DLD1 (cell line): ENCODE results near the gene GPS1.

Experiments
- in situ Hi-C: cut with HindIII; loops from 2 replicates; pipeline ENCODE4 v1.10.0; 2017; ENCODE audit warnings: low sequenced_read_pairs

GPS1 gene

DNA sequence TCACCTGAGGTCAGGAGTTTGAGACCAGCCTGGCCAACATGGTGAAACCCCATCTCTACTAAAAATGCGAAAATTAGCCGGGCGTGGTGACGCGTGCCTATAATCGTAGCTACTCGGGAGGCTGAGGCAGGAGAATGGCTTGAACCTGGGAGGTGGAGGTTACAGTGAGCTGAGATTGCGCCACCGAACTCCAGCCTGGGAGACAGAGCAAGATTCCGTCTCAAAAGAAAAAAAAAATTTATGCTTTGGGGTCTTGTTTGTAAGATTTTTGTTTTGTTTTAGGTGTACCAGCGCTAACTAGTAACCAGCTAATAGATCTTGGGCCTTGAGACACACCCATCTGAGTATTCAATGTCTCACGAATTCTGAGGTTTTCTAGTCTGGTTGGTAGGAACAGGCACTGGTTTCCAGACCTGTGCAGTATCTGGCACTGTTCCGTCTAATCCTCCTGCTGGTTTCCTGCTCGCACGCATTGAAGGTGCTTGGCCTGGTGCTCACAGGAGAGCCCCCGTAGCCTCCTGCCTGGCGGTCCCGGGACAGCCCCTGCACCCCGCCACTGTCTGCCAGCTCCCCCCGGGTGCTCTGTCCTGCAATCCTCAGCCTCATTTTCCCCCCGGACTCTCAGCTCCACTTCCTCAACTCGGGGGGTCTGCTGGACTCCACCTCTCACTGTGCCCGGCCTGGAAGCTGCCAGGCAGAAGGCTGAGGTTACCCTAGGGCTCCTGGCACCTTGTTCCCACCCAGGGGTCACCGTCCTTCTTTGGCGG, 24.5 kb downstream of the GPS1 start:
- in situ Hi-C loops: no loop called here

DNA sequence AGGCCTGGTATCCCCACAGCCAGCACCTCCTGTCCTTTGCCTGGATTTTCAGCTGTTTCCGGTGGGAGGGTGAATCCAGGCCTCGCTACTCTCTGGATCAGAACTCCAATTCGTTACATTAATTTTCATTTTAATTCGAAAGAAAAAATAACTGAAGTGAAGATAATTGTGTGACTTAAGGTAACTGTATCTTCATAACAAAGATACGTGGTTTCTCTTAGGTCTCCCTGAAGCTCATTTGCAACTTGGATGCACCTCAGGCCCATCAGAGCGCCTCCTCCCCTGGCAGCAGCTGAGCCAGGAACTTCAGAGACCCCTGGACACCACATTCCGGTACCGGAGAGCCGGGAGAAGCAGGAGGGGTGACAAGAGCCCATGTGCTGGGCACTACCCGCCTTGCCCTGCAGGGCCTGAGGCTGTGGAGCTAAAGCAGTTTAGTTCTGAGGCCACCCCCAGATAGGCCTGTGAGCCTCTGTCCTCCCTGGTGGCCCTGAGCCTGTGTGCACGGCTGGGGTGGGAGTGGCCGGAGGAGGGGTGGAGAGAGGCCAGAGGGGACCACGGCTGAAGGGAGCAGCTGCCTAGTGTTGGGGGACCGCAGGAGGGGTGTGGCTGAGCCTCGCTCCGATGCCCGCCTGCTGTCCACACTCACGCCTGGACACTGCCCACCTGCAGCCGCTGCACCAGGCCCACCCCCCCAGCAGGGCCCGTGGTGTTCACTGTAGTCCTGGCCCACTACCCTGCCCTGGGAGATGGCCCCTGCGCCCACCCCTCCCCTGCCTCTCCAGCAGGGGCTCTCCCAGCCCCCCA, 25.3 kb downstream of the GPS1 start:
- in situ Hi-C loops: no loop called here

DNA sequence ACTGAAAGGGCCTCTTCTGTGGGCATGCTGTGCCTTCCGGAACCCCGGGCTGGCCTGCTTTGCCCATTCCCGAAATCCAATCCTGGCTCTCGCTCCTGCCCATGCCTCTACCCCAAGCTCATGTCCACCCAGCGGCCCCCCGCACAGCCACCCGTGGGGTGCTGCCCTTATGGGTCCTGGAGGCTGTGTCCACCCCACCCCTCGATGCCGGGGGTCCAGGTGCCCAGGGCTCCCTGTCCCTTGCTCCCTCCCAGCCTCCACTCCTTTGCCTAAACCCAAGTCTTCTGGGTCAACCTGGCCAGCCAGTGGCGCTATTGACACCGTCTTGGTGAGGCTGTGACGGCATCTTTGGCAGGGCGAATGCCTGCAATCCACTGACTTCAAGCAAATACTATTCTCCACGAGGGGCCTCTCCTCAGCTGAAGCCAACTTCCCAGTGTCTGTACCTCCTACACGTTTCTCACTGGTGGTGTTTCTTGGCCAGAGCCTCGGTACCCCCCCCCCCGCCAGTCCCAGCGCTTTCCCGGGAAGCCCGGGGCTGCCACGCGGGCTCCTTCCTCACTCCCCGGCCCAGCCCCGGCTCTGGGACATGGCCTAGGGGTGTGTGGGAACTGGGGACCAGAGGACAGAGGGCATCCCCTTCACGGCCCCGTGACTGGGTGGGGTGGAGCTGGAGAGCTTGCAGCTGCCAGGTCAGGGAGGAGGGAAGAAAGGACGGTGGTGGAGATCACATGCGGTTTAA, 26.1 kb downstream of the GPS1 start:
- in situ Hi-C loops: no loop called here

DNA sequence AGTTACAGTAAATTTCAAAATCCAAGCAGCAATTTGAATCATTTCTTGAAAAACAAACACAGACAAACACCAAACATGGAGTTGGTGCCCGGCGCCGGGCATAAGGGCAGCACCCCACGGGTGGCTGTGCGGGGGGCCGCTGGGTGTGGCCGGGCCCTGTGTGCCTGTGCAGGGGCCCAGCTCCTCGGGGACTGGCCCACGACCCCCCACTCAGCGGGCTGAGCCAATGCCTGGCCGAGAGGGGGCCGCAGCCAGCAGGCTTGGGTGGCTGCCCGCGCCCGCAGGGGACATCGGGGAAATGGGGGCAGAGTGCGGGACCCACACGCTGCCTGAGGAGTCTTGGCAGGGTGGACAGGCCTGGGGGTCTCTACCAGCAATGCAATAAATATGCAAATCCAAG, 26.7 kb downstream of the GPS1 start:
- in situ Hi-C loops: no loop called here

DNA sequence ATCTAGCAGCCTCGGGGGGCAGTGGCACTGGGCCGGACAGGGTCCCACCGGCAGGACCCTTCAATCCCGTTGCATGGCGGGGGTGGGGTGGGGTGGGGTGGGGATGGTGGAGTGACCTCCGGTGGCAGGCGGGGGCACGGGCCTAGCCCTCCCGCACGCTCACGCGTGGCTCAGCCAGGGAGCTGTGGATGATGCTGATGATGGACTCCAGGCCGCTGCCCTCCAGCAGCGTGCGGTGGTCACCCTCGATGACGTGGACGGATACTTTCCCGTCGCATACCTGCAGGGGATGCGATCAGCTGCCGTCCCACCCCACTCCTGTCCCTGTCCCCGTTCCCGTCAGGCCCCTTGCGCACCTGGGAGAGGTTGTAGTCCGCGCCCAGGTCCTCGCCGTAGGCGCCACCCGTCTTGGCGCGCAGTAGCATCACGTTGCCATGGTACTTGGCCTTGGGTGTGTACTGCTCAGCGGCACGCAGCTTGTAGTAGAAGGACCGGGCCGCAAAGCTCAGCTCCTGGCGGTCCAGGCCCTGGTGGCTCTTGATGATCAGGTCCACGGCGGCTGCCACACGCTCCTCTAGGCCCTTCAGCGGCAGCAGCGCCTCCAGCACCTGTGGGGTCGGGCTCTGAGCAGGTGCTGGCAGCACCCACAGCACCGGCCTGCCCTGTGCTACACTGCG, 27.4 kb downstream of the GPS1 start:
- in situ Hi-C loops: no loop called here

DNA sequence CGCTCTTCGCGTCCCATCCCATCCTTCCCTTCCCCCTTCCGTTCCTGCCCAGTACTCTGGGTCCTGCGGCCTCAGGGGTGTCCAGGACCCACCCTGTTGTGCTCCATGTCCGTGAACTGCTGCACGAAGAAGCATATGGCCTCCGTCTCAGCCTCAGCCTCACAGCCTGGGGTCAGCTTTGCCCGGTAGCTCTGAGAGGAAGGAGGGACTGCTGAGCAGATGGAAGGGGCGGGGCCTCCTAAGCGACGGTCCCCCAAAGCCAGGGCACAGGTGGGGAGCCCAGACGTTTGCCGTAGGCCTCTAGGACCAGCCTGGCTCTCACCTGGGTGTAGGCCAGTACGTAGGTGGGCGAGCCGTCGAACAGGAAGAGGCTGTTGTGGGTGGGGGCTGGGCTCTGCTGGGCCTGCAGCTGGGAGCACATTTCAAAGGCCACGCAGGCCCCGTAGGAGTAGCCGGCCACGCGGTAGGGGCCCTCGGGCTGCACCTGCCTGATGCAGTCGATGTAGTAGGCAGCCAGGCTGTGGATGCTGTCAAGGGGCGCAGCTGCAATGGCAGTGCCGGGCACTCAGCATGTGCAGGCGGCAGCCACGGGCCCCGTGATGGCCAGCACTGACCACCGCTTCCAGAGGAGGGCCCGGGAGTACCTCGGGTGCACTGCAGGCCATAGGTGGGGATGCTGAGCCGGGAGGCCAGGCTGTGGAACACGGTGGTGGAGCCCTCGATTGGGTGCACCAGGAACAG, 28.5 kb downstream of the GPS1 start:
- in situ Hi-C loops: no loop called here

DNA sequence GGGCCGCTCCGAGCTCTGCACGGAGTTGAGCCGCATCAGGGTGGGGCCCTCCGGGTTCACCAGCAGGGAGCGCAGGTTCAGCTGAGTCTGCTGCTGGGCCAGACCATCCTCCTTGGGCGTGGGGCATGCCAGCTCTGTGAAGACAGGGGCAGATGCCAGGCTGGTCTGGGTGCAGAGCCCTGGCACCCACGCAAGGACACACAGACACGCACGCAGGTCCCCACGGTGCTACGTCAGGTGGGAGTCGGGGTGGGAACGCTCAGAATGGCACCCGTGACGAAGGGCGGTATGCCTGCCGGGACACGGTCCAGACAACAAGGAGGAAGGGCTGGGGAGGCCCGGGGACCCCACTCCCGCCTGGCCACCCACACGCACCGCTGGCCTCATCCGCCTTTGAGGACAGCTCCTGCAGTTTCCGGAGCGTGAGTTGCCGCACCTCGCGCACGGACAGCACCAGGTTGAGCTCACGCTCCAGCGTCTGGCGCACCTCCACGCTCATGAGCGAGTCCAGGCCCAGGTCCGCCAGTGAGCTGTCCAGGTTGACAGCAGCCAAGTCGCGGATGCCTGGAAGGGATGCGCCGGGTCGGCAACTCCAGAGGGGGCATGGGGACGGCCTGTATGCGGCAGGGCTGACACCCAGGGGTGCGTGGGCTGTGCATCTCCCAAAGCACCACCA, 29.2 kb downstream of the GPS1 start:
- in situ Hi-C loops: no loop called here

DNA sequence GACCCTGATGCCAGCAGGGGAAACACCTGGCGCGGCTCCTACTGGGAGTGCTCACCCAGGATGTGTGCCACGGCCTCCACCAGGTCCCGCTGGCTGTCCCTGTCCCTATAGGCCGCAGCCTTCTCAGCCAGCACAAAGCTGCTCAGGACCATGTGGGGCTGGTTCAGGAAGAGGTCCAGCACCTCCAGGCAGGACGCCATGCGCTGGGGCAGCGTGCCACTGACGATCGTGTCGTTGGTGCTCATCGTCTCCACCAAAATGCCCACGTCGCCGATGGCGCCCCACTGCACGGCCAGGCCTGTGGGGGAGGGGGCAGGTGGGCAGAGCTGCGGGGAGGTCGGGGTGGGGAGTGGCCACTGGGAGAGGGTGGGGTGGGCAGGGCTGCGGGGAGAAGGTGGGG, 29.8 kb downstream of the GPS1 start:
- in situ Hi-C loops: no loop called here

DNA sequence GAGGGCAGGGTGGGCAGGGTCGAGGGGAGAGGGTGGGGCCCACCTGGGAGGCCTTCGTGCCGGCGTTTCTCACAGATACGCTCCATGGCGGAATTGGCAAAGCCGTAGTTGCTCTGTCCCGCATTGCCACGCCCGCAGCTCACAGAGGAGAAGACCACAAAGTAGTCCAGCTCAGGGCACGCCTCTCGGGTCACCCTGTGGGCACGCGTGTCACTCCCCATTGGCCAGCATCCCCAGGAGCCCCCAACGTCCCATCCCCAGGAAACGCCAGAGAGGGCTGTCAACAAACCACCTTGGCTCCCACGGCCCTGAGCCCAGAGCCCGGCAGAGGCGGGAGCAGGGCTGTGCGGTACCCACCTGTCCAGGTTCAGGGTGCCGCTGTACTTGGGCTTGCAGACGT, 30.3 kb downstream of the GPS1 start:
- in situ Hi-C loops: no loop called here

DNA sequence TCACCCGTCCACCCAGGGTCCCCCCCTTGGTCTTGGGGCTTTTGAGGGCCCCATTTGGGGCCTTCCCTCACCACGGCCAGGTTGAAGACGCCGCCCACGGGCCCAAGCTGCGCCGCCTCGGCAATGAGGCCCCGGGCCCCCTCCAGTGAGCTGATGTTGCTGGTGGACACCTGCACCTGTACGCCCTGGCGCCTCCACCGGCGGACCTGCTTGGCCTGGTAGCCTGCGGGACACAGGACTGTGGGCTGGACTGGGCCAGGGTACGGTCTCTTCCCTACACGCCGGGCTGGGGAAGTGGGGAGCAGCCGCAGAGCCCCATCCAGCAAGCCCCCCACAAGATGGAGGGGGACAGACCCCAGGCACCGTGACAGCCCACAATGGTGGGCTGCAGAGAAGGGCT, 30.8 kb downstream of the GPS1 start:
- in situ Hi-C loops: no loop called here

DNA sequence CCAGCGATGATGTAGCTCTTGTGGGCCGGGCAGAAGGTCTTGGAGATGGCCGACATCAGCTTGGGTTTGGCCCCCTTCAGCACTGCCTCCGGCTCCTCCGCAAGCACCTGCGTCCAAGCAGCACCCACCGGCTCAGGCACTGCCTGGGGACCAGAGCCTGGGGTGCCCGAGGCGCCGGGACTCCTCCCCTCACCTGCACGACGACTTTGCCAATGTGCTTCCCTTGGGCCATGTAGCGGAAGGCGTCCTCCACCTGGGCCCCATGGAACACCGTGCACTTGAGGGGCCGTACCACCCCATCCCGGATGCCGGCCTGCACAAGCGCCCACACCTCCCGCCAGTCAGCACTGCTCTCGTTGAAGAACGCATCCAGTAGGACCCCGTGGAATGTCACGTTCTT, 31.3 kb downstream of the GPS1 start:
- in situ Hi-C loops: no loop called here

DNA sequence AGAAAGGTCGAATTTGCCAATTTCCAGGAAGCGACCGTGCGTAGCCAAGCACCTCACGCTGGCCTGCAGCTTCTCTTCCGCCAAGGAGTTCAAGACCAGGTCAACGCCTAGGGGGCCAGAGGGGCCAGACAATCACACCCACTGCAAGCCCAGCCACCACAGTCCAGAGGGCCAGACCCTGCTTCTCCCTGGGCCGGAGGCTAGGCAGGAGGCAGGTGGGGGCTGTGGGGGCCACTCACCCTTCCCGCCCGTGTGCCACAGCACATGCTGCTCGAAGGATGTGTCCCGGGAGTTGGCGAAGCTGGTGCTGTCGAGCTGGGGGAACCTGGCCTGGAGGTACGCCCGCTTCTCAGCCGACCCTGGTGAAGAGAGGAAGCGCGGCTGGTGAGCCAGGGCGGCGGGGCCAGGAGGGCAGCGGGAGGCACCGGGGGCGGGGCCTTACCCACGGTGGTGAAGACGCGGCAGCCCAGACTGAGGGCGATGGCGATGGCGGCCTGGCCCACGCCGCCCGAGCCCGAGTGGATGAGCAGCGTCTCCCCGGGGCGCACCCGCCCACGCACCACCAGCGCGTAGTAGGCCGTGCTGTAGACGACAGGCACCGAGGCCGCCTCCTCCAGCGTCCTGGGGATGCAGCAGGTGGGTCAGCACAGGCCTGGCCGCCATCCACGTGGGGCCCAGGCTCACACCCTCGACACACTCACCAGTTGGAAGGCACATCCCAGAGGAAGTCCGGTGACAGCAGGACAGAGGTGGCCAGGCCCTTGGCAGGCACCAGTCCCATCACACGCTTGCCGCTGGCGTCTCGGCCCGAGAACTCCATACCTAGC, 32.0 kb downstream of the GPS1 start:
- in situ Hi-C loops: no loop called here

DNA sequence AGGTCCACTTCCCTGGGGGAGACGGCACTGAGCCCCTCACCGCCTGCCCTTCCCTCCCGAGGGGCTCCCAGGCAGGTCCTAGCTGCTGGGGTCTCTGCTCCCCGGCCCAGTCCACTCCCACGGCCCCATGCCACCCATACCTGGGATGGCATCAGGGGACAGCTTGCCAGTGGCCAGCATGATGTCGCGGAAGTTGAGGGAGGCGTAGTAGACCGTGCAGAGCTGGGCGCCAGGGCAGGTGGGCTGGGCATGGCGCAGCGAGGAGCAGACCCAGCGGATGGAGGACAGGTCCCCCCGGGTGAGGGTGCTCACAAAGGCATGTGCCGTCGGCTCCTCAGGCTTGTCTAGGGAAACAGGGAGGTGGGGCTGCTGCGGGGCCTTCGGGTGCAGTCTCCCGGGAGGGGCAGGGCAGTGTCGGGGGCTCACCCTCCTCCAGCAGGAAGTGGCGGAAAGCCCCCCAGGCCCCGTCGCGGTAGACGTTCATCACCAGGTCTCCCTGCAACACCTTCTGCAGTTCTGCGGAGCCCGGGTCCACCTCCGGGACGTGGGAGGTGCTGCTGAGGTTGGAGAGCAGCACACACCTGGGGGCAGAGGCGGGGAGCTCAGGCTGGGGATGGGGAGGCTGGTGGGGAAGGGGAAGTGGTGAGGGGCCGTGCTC, 32.8 kb downstream of the GPS1 start:
- in situ Hi-C loops: no loop called here

DNA sequence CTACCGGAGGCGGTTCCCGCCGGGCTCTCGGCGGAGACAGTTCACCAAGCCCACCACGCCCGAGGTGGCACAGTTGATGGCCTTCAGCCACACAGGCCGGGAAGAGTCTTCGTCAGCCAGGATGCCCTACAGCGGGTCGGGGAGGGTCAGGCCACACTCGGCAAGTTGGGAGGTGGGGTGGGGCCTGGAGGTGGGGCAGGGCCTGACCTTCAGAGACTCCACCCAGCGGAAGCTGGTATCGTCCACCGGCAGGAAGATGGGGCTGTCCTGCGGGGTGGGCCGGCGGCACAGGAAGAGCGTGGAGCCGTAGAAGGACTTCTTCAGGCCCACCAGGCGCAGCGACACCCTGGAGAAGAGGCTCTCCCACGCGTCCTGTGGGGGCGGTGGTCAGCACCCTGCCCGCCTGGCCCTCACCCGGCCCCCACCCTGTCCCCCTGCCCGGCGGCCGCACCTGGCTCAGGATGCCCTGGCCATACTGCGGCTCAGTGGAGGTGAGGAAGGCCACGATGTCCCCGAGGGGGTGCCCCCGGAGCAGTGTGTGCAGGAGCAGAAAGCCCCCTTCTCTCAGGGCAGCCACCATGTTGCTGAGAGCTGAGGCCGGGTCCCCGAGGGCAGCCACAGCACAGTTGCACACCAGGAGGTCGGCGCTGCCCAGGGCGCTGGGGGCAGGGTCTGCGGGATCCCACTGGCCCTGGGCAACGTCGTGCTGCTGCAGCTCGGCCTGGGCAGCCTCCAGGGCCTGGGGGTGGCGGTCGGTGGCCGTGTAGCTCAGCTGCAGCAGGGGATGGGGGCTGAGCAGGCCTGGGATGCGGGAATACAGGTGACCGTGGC, 33.5 kb downstream of the GPS1 start:
- in situ Hi-C loops: no loop called here

DNA sequence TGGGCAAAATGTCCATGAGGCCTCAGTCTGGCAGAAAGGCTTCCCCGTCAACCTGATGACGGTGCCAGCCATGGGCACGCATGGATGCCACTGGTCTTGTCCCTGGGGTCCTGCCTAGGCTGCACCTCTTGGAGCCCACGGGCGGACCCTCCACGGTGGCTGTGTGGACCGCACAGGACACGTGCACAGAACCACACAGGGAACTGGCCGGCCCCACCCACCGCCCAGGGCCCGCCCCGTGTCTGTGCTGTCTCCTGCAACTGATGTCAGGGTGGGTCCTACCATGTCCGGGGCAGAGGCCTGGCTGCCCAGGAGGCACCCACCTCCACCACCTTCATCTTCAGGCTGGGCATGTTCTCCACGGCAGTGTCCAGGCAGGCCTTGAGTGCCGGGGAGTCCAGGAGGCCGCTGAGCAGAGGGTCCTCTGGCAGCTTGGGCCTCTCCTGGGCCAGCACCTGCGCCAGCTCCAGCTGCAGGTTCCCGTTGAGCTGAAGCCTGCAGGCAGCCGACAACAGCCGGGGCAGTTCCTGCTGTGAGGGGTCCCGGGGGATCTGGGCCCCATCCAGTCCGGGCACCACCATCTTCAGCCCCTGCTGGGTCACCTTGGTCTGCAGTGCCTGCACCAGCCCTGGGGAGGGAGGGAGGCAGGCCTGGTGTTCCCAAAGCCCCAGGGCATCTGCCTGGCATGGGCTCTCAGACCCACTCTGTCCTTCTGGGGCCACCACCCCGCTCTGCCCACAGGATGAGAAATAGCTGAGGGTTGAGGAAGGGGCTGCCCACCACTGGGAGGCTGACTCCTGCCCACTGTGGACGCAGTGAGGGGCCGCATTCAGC, 34.5 kb downstream of the GPS1 start:
- in situ Hi-C loops: no loop called here

DNA sequence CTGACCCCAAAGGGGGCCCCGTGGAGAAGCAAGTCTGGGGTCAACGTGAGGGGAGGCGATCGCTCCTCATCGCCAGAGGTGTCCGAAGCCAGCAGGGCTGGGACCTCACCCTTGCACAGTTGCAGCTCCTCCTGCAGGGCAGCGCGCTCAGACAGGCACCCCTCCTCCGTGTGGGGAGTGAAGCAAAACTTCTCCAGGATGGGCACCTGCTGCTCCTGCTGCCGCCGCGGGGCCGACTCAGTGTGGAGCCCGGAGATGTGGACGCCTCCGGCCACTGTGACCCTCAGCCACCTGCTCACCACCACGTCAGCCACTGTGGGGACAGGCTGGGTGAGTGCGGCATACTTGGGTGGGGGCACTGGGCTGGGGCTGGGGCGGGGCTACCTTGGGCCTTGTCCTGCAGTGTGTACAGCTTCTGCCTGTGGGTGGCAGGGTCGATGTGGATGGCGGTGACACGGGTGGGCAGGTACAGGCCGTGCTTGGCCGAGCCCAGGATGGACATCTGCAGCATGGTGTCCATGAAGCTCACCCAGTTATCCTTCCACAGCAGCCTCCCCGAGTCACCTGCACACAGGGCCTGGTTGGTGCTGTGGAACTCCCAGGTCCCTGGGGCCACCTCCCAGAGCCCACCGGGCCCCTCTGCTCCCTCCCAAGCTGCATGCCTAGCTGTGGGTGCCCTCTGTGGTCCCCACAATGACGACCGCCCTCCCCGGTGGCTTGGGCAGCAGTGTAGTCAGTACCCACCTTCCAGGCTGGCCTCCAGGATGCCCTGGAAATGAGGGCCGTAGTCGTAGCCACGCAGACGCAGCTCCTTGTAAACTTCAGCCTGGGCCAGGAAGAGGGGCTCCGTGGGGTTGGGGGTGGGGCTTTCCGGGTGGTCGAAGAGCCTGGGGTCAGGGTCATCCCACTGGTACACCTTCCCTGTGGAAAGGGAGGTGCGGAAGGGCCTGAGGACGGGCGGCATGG, 35.5 kb downstream of the GPS1 start:
- in situ Hi-C loops: no loop called here
